HUDEP-2 (cell line): ENCODE results near the gene NDUFS7.
A peak's percentile ranks its signal among the peaks of the same experiment; 100 is the strongest.

ENCODE experiments used
- DNase-seq, 76 experiments: peaks; one replicate each; lab custom pipeline; 2025; ENCODE audit not compliant: unreplicated experiment in 76 of 76; lab: John Stamatoyannopoulos, UW

NDUFS7 gene

DNA sequence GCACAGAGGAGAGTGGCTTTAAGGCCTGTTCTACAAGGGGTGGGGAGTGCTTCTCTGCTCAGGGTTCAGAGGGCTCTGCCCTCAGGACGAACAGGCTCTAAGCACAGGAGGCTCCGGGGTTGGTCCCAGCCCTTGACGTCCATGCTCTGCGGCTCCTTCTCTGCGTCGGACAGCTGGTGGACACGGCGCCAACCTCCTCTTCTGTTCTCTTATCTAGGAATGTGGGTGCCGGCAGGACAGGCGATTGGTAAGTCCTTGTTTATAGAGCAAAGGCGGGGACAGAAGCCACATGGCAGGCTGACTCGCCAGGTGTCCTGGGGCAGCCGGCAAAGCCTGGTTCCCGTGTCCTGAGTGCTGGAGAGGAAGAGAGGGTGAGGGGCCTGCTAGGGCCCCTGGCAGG, 46.0 kb downstream of the NDUFS7 start:
- no peak for DNase-seq

DNA sequence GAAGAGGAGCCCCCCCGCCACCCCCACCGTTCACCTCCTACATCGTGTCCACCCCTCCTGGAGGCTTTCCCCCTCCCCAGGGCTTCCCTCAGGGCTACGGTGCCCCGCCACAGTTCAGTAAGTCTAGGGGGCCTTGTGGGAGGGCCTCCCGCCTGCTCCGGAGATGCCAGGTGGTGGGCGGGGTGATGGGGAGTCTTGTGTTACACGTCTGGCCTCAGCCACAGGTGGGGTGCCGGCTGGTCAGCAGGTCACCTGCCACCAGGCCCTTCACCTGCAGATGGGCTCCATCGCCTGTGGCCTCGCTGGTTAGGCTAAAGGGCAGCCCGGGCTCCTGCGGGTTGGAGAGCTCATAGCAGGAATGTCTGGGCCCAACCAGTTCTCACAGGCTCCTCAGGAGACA, 46.5 kb downstream of the NDUFS7 start:
- no peak for DNase-seq

DNA sequence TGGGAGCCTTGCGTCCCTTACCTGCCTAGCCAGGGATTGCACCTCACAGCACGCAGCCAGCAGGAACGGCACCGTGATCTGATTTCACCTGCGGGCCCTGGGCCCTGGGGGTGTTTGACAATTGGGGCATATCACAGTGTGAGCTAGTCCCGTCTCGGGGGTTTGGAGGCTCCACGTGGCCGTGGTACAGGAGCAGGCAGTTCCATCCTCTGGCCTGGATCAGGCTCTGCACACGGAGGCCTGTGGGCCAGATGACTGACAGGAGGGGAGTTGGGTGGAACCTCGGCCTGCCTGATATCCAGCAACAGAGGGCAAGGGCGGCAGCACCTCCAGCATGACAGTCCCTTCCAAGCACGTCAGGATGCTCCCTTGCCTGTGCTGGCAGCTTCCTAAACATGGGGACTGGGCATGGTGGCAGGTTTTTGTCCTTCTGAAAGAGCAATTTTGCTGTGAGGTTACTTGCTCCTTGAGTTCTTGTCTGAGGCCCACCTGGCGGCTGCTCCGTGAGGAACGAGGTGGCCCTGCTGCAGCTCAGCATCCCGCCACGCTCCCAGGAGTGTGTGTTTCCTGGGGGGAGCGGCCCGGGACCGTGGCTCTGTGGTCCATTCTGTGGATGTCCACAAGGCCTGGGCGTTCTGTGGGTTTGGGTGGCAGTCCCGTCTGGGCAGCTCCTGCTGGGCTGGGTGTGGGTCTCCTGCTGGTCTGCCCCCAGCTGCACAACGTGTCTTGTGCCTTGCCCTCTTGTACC, 48.2 kb downstream of the NDUFS7 start:
- DNase-seq: no peak

DNA sequence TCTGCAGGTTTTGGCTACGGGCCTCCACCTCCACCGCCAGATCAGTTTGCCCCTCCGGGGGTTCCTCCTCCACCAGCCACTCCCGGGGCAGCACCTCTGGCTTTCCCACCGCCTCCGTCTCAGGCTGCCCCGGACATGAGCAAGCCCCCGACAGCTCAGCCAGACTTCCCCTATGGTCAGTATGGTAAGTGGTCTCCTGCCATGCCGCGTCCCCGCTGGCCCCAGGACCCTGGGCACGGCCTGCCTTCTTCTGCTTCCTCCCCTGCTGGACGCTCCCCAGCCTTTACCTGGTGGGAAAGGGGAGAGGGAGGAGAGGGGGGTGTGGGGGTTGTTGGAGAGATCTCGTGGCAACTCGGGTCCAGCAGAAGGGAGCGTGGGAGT, 48.8 kb downstream of the NDUFS7 start:
- DNase-seq: no peak

DNA sequence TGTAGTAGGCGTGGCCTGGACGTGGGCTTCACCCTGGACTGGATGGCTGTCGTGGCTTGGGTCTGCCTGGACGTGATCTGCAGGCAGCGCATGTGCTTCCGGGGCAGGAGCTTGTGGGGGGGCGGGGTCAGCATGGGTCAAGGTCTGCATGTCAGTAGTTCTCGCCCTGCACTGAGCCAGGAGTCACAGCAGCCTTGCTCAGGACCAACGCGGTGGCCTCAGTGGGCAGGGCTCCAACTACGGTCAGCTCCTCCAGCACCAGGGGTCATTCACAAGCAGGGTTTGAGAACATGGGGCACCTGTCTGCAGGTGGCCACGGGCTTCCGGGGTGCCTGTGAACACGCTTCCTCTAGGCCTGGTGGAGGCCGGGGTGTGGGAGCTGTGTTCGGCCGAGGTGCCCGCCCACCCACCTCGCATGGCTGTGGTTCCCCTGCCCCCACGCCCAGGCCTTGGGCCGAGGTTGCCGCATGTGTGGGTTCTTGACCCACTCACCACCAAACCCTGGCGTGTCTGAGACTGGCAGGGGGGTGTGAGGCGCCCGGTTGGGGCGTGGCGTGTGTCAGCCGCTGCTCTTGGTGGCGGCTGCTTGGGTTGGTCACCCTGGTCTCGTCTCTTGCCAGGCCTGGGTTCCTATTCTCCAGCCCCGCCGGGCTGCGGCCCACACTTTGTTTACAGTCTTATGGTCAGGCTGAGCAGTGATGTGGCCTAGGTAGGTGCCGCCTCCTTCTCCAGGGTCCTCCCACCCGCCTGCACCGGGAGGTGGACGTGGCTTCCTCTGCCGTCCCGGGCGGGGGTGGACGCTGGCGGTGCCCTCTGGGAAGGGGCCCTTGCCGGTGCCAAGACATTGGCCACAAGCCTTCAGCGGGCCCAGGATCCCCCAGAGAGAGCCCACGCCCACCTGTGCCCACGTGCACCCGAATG, 49.7 kb downstream of the NDUFS7 start:
- no peak for DNase-seq

DNA sequence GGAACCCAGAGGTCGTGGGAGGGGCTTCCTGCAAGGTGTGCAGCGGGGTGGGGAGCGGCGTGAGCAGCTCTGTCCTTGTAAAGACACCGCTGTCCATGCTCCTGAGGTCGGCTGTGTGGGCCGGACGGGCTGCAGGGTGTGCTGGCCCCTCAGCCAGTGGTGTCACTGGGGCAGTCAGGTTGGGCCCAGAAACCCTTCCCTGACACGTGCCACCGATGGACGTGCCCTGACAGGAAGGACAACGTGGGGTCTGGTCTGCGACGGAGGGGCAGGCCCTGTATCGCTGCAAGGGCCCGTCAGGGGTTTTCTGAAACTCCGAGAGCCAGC, 50.3 kb downstream of the NDUFS7 start:
- DNase-seq: no peak

DNA sequence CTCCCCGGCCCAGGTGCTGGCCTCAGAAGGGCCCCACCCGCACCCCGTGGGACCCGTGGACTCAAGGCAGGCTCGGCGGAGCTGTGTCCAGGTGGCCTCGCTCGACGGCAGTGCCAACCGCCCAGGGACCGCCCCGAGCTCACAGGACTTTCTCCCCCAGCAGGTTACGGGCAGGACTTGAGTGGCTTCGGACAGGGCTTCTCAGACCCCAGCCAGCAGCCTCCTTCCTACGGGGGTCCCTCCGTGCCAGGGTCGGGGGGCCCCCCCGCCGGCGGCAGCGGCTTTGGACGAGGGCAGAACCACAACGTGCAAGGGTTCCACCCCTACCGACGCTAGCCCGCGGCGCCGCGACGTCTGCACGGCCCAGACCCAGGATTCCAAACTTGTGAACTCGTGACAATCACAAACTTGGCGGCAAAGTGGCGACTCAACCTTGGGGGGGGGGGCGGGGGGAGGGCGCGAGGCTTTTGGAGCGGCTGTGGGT, 50.9 kb downstream of the NDUFS7 start:
- DNase-seq: no peak

DNA sequence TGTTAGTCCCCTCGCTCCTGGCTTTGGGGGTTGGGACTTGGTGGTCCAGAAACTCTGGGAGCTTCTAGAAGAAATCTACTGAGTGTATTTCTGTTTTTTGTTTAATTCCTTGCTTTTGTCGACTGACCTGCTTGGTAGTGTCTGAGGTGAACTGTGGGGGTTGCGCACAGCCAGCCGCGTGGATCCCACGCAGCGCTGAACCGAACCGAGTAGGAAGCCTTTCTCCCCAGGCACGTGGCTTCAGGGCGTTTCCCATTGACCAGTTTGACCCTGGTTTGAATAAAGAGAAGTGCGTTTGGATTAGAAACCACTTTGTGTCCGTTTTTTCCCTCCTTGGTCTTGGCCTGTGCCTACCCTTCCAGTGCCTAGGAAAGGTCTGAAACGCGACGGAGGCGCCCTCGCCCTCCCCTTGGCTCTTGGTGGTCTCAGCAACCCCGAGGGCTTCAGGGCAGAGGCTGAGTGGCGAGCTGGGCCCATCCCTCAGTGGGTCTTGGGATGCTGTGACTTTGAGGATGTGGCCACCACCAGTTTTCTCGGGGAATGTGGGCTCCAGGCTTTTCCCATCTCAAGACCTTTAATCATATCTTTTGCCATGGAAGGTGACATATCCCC, 51.8 kb downstream of the NDUFS7 start:
- no peak for DNase-seq

DNA sequence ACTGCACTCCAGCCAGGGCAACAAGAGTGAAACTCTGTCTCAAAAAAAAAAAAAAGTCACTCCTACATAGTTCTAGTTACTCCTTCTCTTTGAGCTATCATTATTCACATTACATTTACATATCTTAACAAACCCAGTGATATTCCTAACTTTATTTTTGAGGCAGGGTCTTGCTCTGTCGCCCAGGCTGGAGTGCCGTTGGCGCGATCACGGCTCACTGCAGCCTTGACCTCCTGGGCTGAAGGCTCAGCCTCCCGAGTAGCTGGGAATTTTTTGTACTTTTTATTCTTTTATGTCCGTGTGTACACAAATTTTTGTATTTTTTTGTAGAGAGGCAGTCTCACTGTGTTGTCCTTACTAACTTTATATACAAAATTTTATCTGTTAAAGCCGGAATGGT, 53.9 kb downstream of the NDUFS7 start:
- DNase-seq: no peak

DNA sequence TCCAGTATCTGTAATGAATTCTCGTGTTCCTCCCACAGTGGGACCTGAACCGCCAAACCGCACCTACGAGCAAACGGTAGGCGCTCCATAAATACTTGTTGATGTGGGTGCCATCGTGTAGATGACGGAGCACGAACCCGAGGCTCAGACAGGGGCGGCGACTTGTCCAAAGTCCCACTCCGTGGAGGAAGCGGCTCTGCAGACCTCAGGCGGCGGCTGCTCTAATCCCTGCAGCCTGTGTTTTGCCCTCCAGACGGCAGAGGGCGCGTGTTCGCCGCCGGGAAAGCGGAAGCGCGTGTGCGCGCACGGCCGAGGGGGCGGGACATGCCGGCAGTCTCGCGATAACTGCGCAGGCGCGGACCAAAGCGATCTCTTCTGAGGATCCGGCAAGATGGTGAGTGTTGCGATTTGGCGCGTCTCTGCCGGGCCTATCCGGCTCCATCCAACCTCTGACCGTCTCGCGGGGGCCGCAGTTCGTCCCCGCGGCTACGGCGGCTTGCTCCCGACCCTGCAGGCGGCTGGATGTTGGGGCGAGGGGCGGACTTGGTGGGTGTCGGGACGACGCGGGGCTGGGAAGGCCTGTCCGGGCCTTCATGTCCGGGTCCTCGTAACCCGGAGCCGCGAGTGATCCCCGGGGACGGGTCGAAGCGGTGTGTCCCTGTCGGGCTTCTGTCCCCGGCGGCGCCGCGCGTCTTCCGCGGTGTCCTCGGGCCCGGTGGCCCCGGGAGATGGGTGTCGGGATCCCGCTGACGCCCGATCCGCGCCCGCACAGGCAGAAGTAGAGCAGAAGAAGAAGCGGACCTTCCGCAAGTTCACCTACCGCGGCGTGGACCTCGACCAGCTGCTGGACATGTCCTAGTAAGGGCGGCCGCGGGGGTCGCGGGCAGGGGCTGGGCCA, 54.6 kb downstream of the NDUFS7 start, which contains the start of gene RPS15:
Gene RPS15 (plus strand): TSS at position 362 of the 898 bp plus-strand sequence. CDS start 30 bp downstream, at position 392.
- peak in 74 of 76 experiments; percentile 47 to 98 (median 94) for DNase-seq

DNA sequence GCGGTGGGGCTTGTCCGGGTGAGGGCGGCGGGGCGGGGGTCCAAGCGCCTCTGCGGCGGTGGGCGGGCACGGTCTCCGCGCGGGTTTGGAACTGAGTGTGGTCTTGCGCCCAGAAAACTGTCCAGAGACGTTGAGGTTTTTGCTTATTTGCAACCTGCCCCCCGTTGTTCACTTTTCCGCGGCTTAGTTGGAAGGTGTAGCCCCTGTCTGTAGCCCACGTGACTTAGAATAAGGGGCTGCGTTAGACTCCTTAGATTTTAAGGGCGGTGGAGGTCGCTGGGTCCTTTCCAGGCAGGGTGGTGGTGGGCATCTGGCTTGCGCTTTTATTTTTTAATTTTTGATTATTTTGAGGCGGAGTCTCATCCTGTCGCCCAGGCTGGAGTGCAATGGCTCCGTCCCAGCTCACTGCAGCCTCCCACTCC, 55.2 kb downstream of the NDUFS7 start:
- peak in 2 of 76 experiments; percentile 43 to 52 for DNase-seq

DNA sequence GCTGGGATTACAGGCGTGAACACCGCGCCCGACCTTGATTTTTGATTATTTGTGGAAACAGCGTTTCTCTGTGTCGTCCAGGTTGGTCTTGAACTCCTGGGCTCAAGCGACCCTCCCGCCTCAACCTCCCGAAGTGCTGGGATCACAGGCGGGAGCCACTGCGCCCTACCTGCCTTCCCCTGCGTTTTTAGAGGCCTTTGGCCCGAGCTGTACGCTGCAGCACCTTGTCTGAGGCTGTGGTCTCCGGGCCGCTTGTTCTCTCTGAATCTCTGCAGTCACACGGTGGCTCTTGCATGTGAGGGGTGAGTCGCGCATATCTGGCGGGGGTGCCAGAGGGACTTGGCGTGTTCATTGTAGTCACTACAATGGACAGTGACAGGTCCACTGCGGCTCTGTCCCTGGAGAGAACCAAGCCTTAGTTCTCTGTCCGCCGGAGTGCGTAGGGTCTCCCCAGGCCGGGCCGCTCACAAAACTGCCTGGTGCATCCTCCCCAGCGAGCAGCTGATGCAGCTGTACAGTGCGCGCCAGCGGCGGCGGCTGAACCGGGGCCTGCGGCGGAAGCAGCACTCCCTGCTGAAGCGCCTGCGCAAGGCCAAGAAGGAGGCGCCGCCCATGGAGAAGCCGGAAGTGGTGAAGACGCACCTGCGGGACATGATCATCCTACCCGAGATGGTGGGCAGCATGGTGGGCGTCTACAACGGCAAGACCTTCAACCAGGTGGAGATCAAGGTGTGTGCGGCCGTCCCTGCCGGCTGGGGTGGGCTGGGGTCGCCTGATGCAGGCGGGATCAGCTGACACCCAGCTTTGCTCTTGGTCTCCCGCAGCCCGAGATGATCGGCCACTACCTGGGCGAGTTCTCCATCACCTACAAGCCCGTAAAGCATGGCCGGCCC, 56.1 kb downstream of the NDUFS7 start:
- DNase-seq: peak in 2 of 76 experiments; percentile 24 to 25

DNA sequence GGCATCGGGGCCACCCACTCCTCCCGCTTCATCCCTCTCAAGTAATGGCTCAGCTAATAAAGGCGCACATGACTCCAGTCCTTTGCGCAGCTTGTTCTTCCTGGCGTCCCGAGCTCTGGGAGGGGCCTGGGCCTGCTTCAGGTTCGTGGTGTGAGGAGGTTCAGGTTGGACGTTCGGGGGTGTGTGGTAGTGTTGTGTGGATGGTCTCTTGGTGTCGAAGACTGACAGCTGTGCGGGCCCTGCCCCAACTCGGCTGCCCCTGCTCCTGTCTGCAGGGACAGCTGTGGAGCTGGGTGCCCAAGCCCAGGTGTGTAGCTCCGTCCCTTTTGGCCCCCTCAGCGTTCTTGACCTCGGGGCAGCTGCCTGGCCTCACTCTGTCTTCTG, 56.7 kb downstream of the NDUFS7 start:
- no peak for DNase-seq

DNA sequence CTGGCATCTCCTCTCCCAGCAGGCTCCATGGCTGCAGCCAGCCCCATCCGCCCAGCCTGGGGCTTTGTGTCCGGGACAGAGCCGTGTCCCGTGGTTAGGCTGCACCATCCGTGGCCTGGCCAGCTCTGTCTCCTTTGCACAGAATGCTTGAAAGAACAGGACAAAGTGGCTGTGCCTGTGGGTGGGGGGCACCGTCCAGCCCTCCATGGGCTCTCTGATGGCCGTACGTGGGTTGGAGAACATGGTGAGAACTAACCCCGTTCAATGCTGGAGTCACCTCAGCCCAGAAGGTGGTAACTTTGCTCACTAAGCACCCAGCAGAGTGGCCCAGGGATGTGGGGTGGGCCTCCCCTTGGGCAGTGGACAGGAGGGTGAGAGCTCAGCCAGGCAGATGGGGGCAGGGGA, 57.3 kb downstream of the NDUFS7 start:
- DNase-seq: no peak

DNA sequence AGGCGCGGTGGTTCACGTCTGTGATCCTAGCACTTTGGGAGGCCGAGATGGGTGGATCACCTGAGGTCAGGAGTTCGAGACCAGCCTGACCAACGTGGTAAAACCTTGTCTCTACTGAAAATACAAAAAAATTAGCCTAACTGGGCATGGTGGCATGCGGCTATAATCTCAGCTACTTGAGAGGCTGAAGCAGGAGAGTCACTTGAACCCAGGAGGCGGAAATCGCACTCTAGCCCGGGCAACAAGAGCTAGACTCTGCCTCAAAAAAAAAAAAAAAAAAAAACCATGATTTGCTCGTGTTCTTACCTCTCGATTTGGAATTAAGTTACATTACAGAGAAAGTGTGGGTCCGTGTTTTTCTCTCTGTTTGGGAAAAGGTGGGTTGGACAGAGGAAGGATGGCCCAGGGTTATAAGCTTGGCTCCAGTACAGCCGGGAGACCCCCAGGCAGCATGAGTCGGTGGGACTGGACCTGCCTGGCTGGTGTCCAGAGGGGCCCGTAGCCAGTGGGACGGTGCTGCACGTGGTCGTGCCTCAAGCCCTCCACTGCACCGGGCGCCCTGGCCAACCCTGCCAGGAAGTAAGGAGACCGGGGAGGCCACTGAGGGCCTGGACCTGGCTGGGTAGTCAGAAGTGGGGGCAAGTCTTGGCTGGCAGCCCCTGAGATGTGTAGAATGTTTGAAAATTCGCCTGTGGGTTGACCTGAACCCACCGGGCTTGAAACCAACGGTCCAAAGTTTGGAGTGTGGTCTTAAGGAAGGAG, 58.2 kb downstream of the NDUFS7 start:
- DNase-seq: no peak
